HCT116 (cell line): ENCODE results near the gene PDLIM7. TPM values are rescaled to one million over a fixed set of nuclear protein-coding genes. Genes with fewer than 3 reads are reported as not detected.
"Not testable (repeated sequence)": the region's sequence is repeated elsewhere in the genome, so short reads cannot be mapped to it uniquely, and the experiment has no call there.

Experiments used
- ATAC-seq: fragments of 200-7000 bp; cut with Tn5 transposase; 2 replicates; pipeline ENCODE4 v1.9.1; 2020; ENCODE audit warnings: mild to moderate bottlenecking, moderate library complexity
- BruUV-seq: library from RNA; stranded (reverse); fragments of 400-500 nt; replicated peaks from 2 replicates; lab custom pipeline; 2021; lab: Mats Ljungman, UMichigan
- CTCF ChIA-PET: fragments of 300-600 bp; sonication (Branson Sonifier 250); formaldehyde crosslinking; loops from one replicate; lab custom pipeline; 2021; ENCODE audit warnings: antibody characterized with exemption; lab: Charles Lee
- POLR2A ChIA-PET: fragments of 300-600, 350-600 bp; sonication (Branson Sonifier 250); formaldehyde crosslinking; loops from one replicate; lab custom pipeline; 2021; ENCODE audit warnings: antibody characterized with exemption; lab: Charles Lee
- RAD21 ChIA-PET, 2 experiments: fragments of 300-600 bp; sonication (Branson Sonifier 250); formaldehyde crosslinking; loops; one replicate each; lab custom pipeline; 2023; ENCODE audit warnings: low total read pairs in 2 of 2; ENCODE audit not compliant: uncharacterized antibody in 2 of 2, unreplicated experiment in 2 of 2, low non-redundant PET in 1 of 2; lab: Charles Lee
- DNase-seq: peaks from one replicate; pipeline ENCODE4 v3.0.0-alpha.2; 2010; ENCODE audit warnings: low read depth, low spot score
- H2AFZ ChIP-seq: fragments of 200-600 bp; shearing (Covaris generic), sonication (generic); 2 replicates; pipeline ENCODE4 v1.6.1; 2017; ENCODE audit warnings: low read depth, mixed run types, mixed read lengths, antibody characterized with exemption, low read length; ENCODE audit not compliant: poor library complexity, severe bottlenecking
- H3K27ac ChIP-seq: 2 replicates; pipeline ENCODE4 v1.5.1; 2012; ENCODE audit warnings: low read depth, low read length
- H3K27me3 ChIP-seq: fragments of 200-600 bp; sonication (generic); 2 replicates; pipeline ENCODE4 v1.6.1; 2016; ENCODE audit warnings: mixed run types, low read length, mixed read lengths; ENCODE audit not compliant: insufficient read depth
- H3K36me3 ChIP-seq, 2 experiments: fragments of 200-500 bp in 1 of 2; fragments of 200-600 bp in 1 of 2; sonication (Bioruptor generic) in 1 of 2; sonication (generic) in 1 of 2; 2 replicates each; pipeline versions ENCODE4 v1.5.1 to v1.6.1; 2014 to 2016; ENCODE audit warnings: low read length in 2 of 2, inconsistent platforms in 1 of 2, mixed read lengths in 1 of 2, mixed run types in 1 of 2; ENCODE audit not compliant: insufficient read depth in 2 of 2, control insufficient read depth in 1 of 2
- H3K4me1 ChIP-seq, 2 experiments: fragments of 200-600 bp in 1 of 2; sonication (generic) in 1 of 2; 2 replicates each; pipeline versions ENCODE4 v1.5.1 to v1.6.1; 2012 to 2017; ENCODE audit warnings: low read length in 2 of 2, inconsistent platforms in 1 of 2, mild to moderate bottlenecking in 1 of 2, mixed read lengths in 1 of 2, mixed run types in 1 of 2, moderate library complexity in 1 of 2; ENCODE audit not compliant: insufficient read depth in 2 of 2, control insufficient read depth in 1 of 2
- H3K4me2 ChIP-seq: fragments of 200-600 bp; sonication (generic); 2 replicates; pipeline ENCODE4 v1.6.1; 2017; ENCODE audit warnings: mixed run types, low read length, mixed read lengths
- H3K4me3 ChIP-seq, 2 experiments: fragments of 200-600 bp in 1 of 2; sonication (generic) in 1 of 2; replicated peaks in 1 of 2; 2 replicates each; pipeline ENCODE4 v1.5.1; 2011 to 2016; ENCODE audit warnings: low read length in 2 of 2, control low read depth in 1 of 2, low read depth in 1 of 2, mild to moderate bottlenecking in 1 of 2, mixed read lengths in 1 of 2, mixed run types in 1 of 2
- H3K79me2 ChIP-seq: fragments of 200-600 bp; sonication (generic); 2 replicates; pipeline ENCODE4 v1.6.1; 2017; ENCODE audit warnings: mild to moderate bottlenecking, mixed run types, low read length, moderate library complexity, mixed read lengths; ENCODE audit not compliant: insufficient read depth
- H3K9ac ChIP-seq: fragments of 200-600 bp; sonication (generic); 2 replicates; pipeline ENCODE4 v1.6.1; 2016; ENCODE audit warnings: low read length, mixed read lengths
- H3K9me2 ChIP-seq: fragments of 200-600 bp; sonication (generic), shearing (Covaris generic); 2 replicates; pipeline ENCODE4 v1.6.1; 2017; ENCODE audit warnings: mixed run types, mild to moderate bottlenecking, moderate library complexity; ENCODE audit not compliant: insufficient read depth
- H3K9me3 ChIP-seq, 2 experiments: fragments of 200-500 bp in 1 of 2; fragments of 200-600 bp in 1 of 2; sonication (Bioruptor generic) in 1 of 2; sonication (generic) in 1 of 2; 2 replicates each; pipeline ENCODE4 v1.6.1; 2014 to 2017; ENCODE audit warnings: low read length in 2 of 2, mixed read lengths in 2 of 2, inconsistent platforms in 1 of 2, low read depth in 1 of 2, mild to moderate bottlenecking in 1 of 2, mixed run types in 1 of 2, moderate library complexity in 1 of 2; ENCODE audit not compliant: control insufficient read depth in 1 of 2, insufficient read depth in 1 of 2
- H4K20me1 ChIP-seq: fragments of 200-600 bp; sonication (generic), shearing (Covaris generic); 2 replicates; pipeline ENCODE4 v1.6.1; 2017; ENCODE audit warnings: mixed run types, mild to moderate bottlenecking, moderate library complexity; ENCODE audit not compliant: insufficient read depth
- SIN3A ChIP-seq: IDR thresholded peaks from 2 replicates; pipeline ENCODE4 v1.6.1; 2012; ENCODE audit warnings: low read depth
- SRF ChIP-seq: IDR thresholded peaks from 2 replicates; pipeline ENCODE4 v1.6.1; 2012; ENCODE audit warnings: low read depth
- ZFX ChIP-seq: fragments of 450-650 bp; IDR thresholded peaks from 2 replicates; pipeline ENCODE4 v1.6.1; 2017
- intact Hi-C: fragments of 100-400 bp; cut with micrococcal nuclease; formaldehyde crosslinking; loops from 2 replicates; pipeline ENCODE4 v1.10.0; 2022
- total RNA-seq: library from RNA; stranded (reverse); gene quantifications from one replicate; pipeline ENCODE4 v1.2.1, GENCODE V29; 2021; ENCODE audit not compliant: unreplicated experiment
- TF ChIP-seq, protein P1 (sequence below): IDR thresholded peaks from 2 replicates; pipeline ENCODE4 v1.6.1; 2012

Gene PDLIM7
- total RNA-seq, 1 experiment from 2014 or later: 153 TPM

GRCh38 chr5:177486256-177486655, 11.1 kb downstream of the PDLIM7 start:
- Histone ChIP-seq H2AFZ (no peak overlapping the region), H3K4me1 (peaks cover 0 to 5% of the 10 kb centered on the region in 2 experiments; a peak in 2 of 4 replicates), H3K9me3 (no peaks in the 10 kb centered on the region), H3K9me2 (no peaks in the 10 kb centered on the region), H4K20me1 (peaks cover 4% of the 10 kb centered on the region; the same call in 1 of the 2 replicates), H3K27ac (no peak overlapping the region), H3K36me3 (peaks cover 16 to 39% of the 10 kb centered on the region in 2 experiments; a peak in 3 of 4 replicates), H3K9ac (no peak overlapping the region), H3K27me3 (no peaks in the 10 kb centered on the region), H3K79me2 (peaks cover 20% of the 10 kb centered on the region; the same call in 1 of the 2 replicates), H3K4me3 (no peak overlapping the region), H3K4me2 (no peak overlapping the region)
- intact Hi-C loops: no loop called here
- ChIA-PET POLR2A (interaction anchor here (0.9 to 2.1 kb wide), 2 partner anchors 8 to 9 kb away, joined by 5 to 9 read pairs; no protein-coding TSS in a partner anchor), RAD21 (no interaction called here), CTCF (no interaction called here)
- no TSS peak for BruUV-seq
- no peak for ATAC-seq
- DNase-seq: no peak
- TF ChIP-seq SIN3A: no peak
- TF ChIP-seq, protein P1, sequence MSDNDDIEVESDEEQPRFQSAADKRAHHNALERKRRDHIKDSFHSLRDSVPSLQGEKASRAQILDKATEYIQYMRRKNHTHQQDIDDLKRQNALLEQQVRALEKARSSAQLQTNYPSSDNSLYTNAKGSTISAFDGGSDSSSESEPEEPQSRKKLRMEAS: no peak
- TF ChIP-seq SRF: no peak
- no peak for TF ChIP-seq ZFX

DNA sequence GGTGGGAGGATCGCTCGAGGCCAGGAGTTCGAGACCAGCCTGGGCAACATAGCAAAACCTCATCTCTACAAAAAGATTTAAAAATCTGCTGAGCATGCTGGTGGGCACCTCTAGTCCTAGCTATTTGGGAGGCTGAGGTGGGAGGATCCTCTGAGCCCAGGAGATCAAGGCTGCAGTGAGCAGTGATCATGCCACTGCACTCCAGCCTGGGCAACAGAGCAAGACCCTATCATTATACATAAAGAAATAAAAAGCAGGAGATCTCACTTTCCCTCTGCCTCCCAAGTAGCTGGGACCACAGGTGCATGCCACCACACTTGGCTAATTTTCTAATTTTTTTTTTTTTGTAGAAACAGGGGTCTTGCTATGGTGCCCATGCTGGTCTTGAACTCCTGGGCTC, 11.7 kb downstream of the PDLIM7 start:
- H3K9me2 ChIP-seq, ATAC-seq, RAD21 ChIA-PET, intact Hi-C loops, H3K9ac ChIP-seq, H4K20me1 ChIP-seq, H3K27me3 ChIP-seq, DNase-seq, H2AFZ ChIP-seq, H3K27ac ChIP-seq, H3K4me3 ChIP-seq, H3K9me3 ChIP-seq, H3K4me1 ChIP-seq, H3K4me2 ChIP-seq, CTCF ChIA-PET, BruUV-seq: not testable (repeated sequence)
- POLR2A ChIA-PET: interaction anchor here (2.1 kb wide), 1 partner anchor 9 kb away, joined by 9 read pairs; no protein-coding TSS in a partner anchor
- H3K79me2 ChIP-seq: peaks cover 15% of the 10 kb centered on the region; the same call in 1 of the 2 replicates
- peaks cover 16 to 34% of the 10 kb centered on the region in 2 experiments; a peak in 3 of 4 replicates for H3K36me3 ChIP-seq
